K562 (cell line): ENCODE measurements around the gene ORC4. TPM values are rescaled to one million over a fixed set of nuclear protein-coding genes. Genes with fewer than 3 reads are reported as not detected.

ENCODE experiments used
- ATAC-seq: fragments of 200-7000 bp; cut with Tn5 transposase; 3 replicates; pipeline ENCODE4 v1.9.1; 2020; ENCODE audit warnings: moderate library complexity
- BruUV-seq: library from RNA; stranded (reverse); fragments of 400-500 nt; replicated peaks from 2 replicates; lab custom pipeline; 2021; lab: Mats Ljungman, UMichigan
- CTCF ChIA-PET: fragments of 300-600 bp; formaldehyde crosslinking; extraction: SDS; loops from one replicate; lab custom pipeline; 2021; ENCODE audit warnings: low intra/inter-chr PET ratio; lab: Yijun Ruan, JAX
- POLR2A ChIA-PET: fragments of 300-600, 350-650 bp; sonication (Branson Sonifier 250); formaldehyde crosslinking; extraction: SDS; loops from one replicate; lab custom pipeline; 2021; ENCODE audit warnings: antibody characterized with exemption, inconsistent platforms; lab: Yijun Ruan, JAX
- DNase-seq, 4 experiments: peaks; one replicate each; pipeline versions ENCODE4 v3.0.0 to v3.0.0-alpha.2; 2011 to 2018; ENCODE audit warnings: low spot score in 3 of 4, mixed read lengths in 3 of 4; ENCODE audit errors: extremely low read depth in 1 of 4
- FAIRE-seq: peaks from 2 replicates; lab custom pipeline; 2011; peaks lifted over from hg19 to GRCh38; lab: Jason Lieb, UNC
- H2AFZ ChIP-seq: 2 replicates; pipeline ENCODE4 v1.6.0; 2011; ENCODE audit warnings: low read depth, low read length, control low read depth, inconsistent platforms
- H3K27ac ChIP-seq: fragments of 200-600 bp; 3 replicates; pipeline ENCODE4 v1.8.0; 2011; ENCODE audit warnings: low read depth, mild to moderate bottlenecking, control low read depth, inconsistent platforms, low read length, moderate library complexity, mixed read lengths; ENCODE audit errors: extremely low read depth
- H3K27me3 ChIP-seq, 2 experiments: fragments of 300-600 bp in 1 of 2; 2 replicates in 1 of 2; 3 replicates in 1 of 2; pipeline versions ENCODE4 v1.6.0 to v1.8.0; 2011; ENCODE audit warnings: inconsistent platforms in 2 of 2, low read length in 2 of 2, mild to moderate bottlenecking in 1 of 2, mixed read lengths in 1 of 2, moderate library complexity in 1 of 2; ENCODE audit not compliant: control insufficient read depth in 2 of 2, insufficient read depth in 2 of 2
- H3K36me3 ChIP-seq: fragments of 300-600 bp; 3 replicates; pipeline ENCODE4 v1.8.0; 2011; ENCODE audit warnings: mild to moderate bottlenecking, low read length, inconsistent platforms; ENCODE audit not compliant: control insufficient read depth, insufficient read depth
- H3K4me1 ChIP-seq, 2 experiments: fragments of 200-600 bp in 1 of 2; replicated peaks in 1 of 2; 2 replicates in 1 of 2; 3 replicates in 1 of 2; pipeline versions ENCODE4 v1.5.1 to v1.8.0; 2011; ENCODE audit warnings: inconsistent platforms in 2 of 2, low read length in 2 of 2, mild to moderate bottlenecking in 1 of 2, mixed read lengths in 1 of 2, moderate library complexity in 1 of 2; ENCODE audit not compliant: control insufficient read depth in 2 of 2, insufficient read depth in 2 of 2
- H3K4me2 ChIP-seq: 2 replicates; pipeline ENCODE4 v1.6.1; 2011; ENCODE audit warnings: low read length, control low read depth, inconsistent platforms, mixed read lengths; ENCODE audit not compliant: insufficient read depth
- H3K4me3 ChIP-seq: fragments of 200-600 bp; sonication (generic), shearing (Covaris generic); 2 replicates; pipeline ENCODE4 v1.5.1; 2016; ENCODE audit warnings: control low read depth, inconsistent platforms
- H3K79me2 ChIP-seq: fragments of 200-600 bp; 3 replicates; pipeline ENCODE4 v1.8.0; 2011; ENCODE audit warnings: low read length, inconsistent platforms; ENCODE audit not compliant: control insufficient read depth, insufficient read depth
- H3K9ac ChIP-seq, 2 experiments: 2 replicates each; pipeline versions ENCODE4 v1.6.0 to v1.6.1; 2011; ENCODE audit warnings: low read depth in 2 of 2, low read length in 2 of 2, control low read depth in 1 of 2, inconsistent platforms in 1 of 2, mild to moderate bottlenecking in 1 of 2, mixed read lengths in 1 of 2; ENCODE audit not compliant: insufficient read depth in 1 of 2
- H3K9me1 ChIP-seq: one replicate; pipeline ENCODE4 v1.6.0; 2011; ENCODE audit warnings: inconsistent platforms, mild to moderate bottlenecking, low read length, moderate library complexity; ENCODE audit not compliant: control insufficient read depth, insufficient read depth
- H3K9me3 ChIP-seq: replicated peaks from 2 replicates; pipeline ENCODE4 v1.5.1; 2011; ENCODE audit warnings: low read depth, low read length, inconsistent platforms; ENCODE audit not compliant: control insufficient read depth, insufficient read depth
- H4K20me1 ChIP-seq: replicated peaks from 2 replicates; pipeline ENCODE4 v1.6.1; 2011; ENCODE audit warnings: low read length, inconsistent platforms, mixed read lengths; ENCODE audit not compliant: control insufficient read depth, insufficient read depth
- BRF2 ChIP-seq: IDR thresholded peaks from 3 replicates; pipeline ENCODE4 v1.6.1; 2011; ENCODE audit warnings: borderline replicate concordance, mild to moderate bottlenecking; ENCODE audit not compliant: insufficient read length, insufficient read depth
- C11orf30 ChIP-seq: fragments of 450-650 bp; IDR thresholded peaks from 2 replicates; pipeline ENCODE4 v1.6.1; 2016; ENCODE audit warnings: low read depth, mild to moderate bottlenecking
- CREBBP ChIP-seq: IDR thresholded peaks from one replicate; pipeline ENCODE4 v1.6.1; 2012; ENCODE audit warnings: low read depth, mild to moderate bottlenecking, control low read depth, inconsistent platforms, low read length
- DACH1 ChIP-seq: fragments of 450-650 bp; IDR thresholded peaks from 2 replicates; pipeline ENCODE4 v1.6.1; 2018; ENCODE audit not compliant: partially characterized antibody
- EWSR1 ChIP-seq: fragments of 450-650 bp; IDR thresholded peaks from 2 replicates; pipeline ENCODE4 v1.6.1; 2018; ENCODE audit warnings: borderline replicate concordance, mild to moderate bottlenecking, low read depth, moderate library complexity; ENCODE audit not compliant: partially characterized antibody
- HDAC6 ChIP-seq: IDR thresholded peaks from 2 replicates; pipeline ENCODE4 v1.6.1; 2012; ENCODE audit warnings: low read depth, mild to moderate bottlenecking, control low read depth, inconsistent platforms, low read length, moderate library complexity
- NCOA1 ChIP-seq: fragments of 450-650 bp; IDR thresholded peaks from 2 replicates; pipeline ENCODE4 v1.6.1; 2016; ENCODE audit warnings: low read depth
- NFE2 ChIP-seq: IDR thresholded peaks from 2 replicates; pipeline ENCODE4 v1.6.1; 2014; ENCODE audit warnings: antibody characterized with exemption, low read depth
- POLR2A ChIP-seq: fragments of 450-650 bp; conservative IDR thresholded peaks from 2 replicates; pipeline ENCODE4 v1.6.1; 2016
- PURB ChIP-seq: sonication (generic); formaldehyde crosslinking; IDR thresholded peaks from 2 replicates; pipeline ENCODE4 v1.9.0; 2021; ENCODE audit warnings: low read depth, mild to moderate bottlenecking, missing genetic modification reagents
- RAD21 ChIP-seq, 2 experiments: fragments of 250-450 bp in 1 of 2; fragments of 450-650 bp in 1 of 2; sonication (Bioruptor Pico) in 1 of 2; formaldehyde crosslinking in 1 of 2; IDR thresholded peaks in 1 of 2; conservative IDR thresholded peaks in 1 of 2; 2 replicates each; pipeline versions ENCODE4 v1.4.0 to v1.8.0; 2020 to 2022; ENCODE audit warnings: mild to moderate bottlenecking in 2 of 2, moderate library complexity in 1 of 2
- SMARCB1 ChIP-seq: IDR thresholded peaks from 2 replicates; pipeline ENCODE4 v1.6.1; 2011; ENCODE audit warnings: improper control_type of control experiment, low read depth; ENCODE audit not compliant: insufficient read length
- ZNF24 ChIP-seq: fragments of 450-650 bp; IDR thresholded peaks from 2 replicates; pipeline ENCODE4 v1.6.1; 2016
- WGBS: fragments of 100-300 bp; shearing (Covaris generic); methylation state at CpG from one replicate; pipeline ENCODE4 v1.1.6; 2016; ENCODE audit warnings: low coverage, mixed read lengths; ENCODE audit not compliant: insufficient coverage; ENCODE audit errors: missing lambda C conversion rate; 5-methylcytosine and 5-hydroxymethylcytosine counted together
- in situ Hi-C: fragments of 300-500 bp; cut with MboI; formaldehyde crosslinking; loops from 4 replicates; pipeline ENCODE4 v1.15.0; 2018; ENCODE audit warnings: inconsistent platforms, mixed read lengths
- intact Hi-C: fragments of 100-400 bp; cut with micrococcal nuclease; formaldehyde crosslinking; loops from 2 replicates; pipeline ENCODE4 v1.14.2; 2022
- polyA plus RNA-seq, 8 experiments: library from polyadenylated mRNA; depleted of rRNA in 4 of 8; stranded (reverse) in 5 of 8; unstranded in 3 of 8; fragments of >200 nt; fragmentation: Nextera tagmentation in 2 of 8; fragmentation: Illumina TruSeq in 1 of 8; extraction: Ambion mirVana in 2 of 8; extraction: Trizol in 1 of 8; gene quantifications; 2 replicates each; pipeline versions ENCODE4 v1.2.1 to v1.2.3, GENCODE V29; 2011 to 2014; ENCODE audit warnings: inconsistent platforms in 1 of 8, missing spikeins in 1 of 8
- total RNA-seq, 7 experiments: library from RNA; depleted of rRNA in 6 of 7; stranded (reverse); fragments of >200 nt in 6 of 7; fragmentation: Illumina TruSeq in 2 of 7; extraction: Trizol in 2 of 7; gene quantifications; 2 replicates each; pipeline versions ENCODE4 v1.2.1 to v1.2.3, GENCODE V29; 2011 to 2021; ENCODE audit warnings: low replicate concordance in 1 of 7
- TF ChIP-seq, protein P1 (sequence below): fragments of 450-650 bp; formaldehyde crosslinking; IDR thresholded peaks from 2 replicates; pipeline ENCODE4 v1.4.0; 2020; ENCODE audit warnings: mild to moderate bottlenecking, mixed read lengths

Gene ORC4
- total and polyA plus RNA-seq, 9 of the 15 experiments (the other 6 are each of a cell fraction or from before 2014, with no cell fraction given), result 58.6 to 100 (median 70.5) TPM

- no peak for TF ChIP-seq BRF2
- TF ChIP-seq HDAC6, result no peak
- peak; percentile 87 for TF ChIP-seq RAD21 (CRISPR knock-in tag; conservative IDR thresholded peaks at IDR 0.05 in 1 of 2, IDR thresholded peaks at IDR 0.05 in 1 of 2)
- no peak for TF ChIP-seq DACH1
- no peak for TF ChIP-seq PURB (CRISPR knock-in tag)
- TF ChIP-seq SMARCB1, result no peak
- TF ChIP-seq POLR2A, result no peak
- no peak for TF ChIP-seq NFE2
These were observed 109.5 kb downstream of the ORC4 start (continued) for GRCh38 chr2:147910990-147911473.

DNA sequence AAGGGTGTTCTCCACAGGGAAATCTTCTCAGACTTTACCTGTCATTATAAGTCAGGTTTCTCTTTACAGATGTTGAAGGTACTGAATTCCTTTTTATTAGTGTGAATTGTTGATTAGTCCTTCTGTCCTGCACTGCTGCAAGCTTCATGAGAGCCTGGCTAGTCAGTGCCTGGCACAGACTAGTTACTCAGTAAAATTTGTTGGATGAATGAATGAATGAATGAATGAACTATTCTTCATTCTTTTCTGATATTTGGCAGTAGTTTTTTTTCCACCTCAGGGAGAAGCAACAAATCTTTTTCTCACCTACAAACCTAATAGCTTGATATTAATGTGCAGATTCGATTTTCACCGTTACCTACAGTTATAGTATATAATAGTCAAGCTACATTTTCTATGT, 111.4 kb downstream of the ORC4 start:
- H3K9me3 ChIP-seq, result no peaks in the 10 kb centered on the region
- H3K4me3 ChIP-seq, result no peak overlapping the region
- 6% methylated on average over 2 of the region's 2 CpGs for WGBS
- H2AFZ ChIP-seq, result no peak overlapping the region
- 0 out of 2 replicates have a peak, but pooled peaks cover 2% of the 10 kb centered on the region for H4K20me1 ChIP-seq
- in situ Hi-C loops, result loop anchor here (25.0 kb wide), 3 partner anchors 372 to 1172 kb away; no protein-coding TSS in a partner anchor
- POLR2A ChIA-PET, result no interaction called here
- no peaks in the 10 kb centered on the region for H3K9me1 ChIP-seq
- CTCF ChIA-PET, result no interaction called here
- no peak for DNase-seq
- no peak overlapping the region for H3K27ac ChIP-seq
- no peaks in the 10 kb centered on the region for H3K27me3 ChIP-seq
- FAIRE-seq, result no peak
- no peak overlapping the region for H3K9ac ChIP-seq
- TF ChIP-seq ZNF24 (peak; percentile 60; the same call in 1 of the 2 replicates), EWSR1 (no peak), C11orf30 (no peak), CREBBP (no peak), NCOA1 (no peak)
- TF ChIP-seq, protein P1, sequence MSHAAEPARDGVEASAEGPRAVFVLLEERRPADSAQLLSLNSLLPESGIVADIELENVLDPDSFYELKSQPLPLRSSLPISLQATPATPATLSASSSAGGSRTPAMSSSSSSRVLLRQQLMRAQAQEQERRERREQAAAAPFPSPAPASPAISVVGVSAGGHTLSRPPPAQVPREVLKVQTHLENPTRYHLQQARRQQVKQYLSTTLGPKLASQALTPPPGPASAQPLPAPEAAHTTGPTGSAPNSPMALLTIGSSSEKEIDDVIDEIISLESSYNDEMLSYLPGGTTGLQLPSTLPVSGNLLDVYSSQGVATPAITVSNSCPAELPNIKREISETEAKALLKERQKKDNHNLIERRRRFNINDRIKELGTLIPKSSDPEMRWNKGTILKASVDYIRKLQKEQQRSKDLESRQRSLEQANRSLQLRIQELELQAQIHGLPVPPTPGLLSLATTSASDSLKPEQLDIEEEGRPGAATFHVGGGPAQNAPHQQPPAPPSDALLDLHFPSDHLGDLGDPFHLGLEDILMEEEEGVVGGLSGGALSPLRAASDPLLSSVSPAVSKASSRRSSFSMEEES (CRISPR knock-in tag), result no peak
- TF ChIP-seq, all 486 proteins: peak for 1
- no peak overlapping the region for H3K4me2 ChIP-seq
- H3K4me1 ChIP-seq, result no peaks in the 10 kb centered on the region
- no TSS peak for BruUV-seq
- no peak for ATAC-seq
- no peaks in the 10 kb centered on the region for H3K79me2 ChIP-seq
- intact Hi-C loops, result no loop called here
- H3K36me3 ChIP-seq, result no peaks in the 10 kb centered on the region
